ENCODE measurements around the gene TPM2. TPM values are rescaled to one million over a fixed set of nuclear protein-coding genes. Genes with fewer than 3 reads are reported as not detected.

TPM2 gene
- total RNA-seq, 1 experiment from 2014 or later = 207 TPM

- peak; percentile 40 for DNase-seq (ENCODE audit: unreplicated experiment)
- intact Hi-C loops (cut with micrococcal nuclease) = no loop called here
- Mint-ChIP-seq H3K27me3 (ENCODE audit: insufficient read depth, unreplicated experiment) (no peaks in the 10 kb centered on the region), H3K4me1 (ENCODE audit: insufficient read depth, unreplicated experiment) (peaks cover 6% of the 10 kb centered on the region), H3K9me3 (ENCODE audit: unreplicated experiment) (no peaks in the 10 kb centered on the region), H3K27ac (ENCODE audit: low read depth, unreplicated experiment) (peak overlapping the region; percentile 59), H3K4me3 (ENCODE audit: unreplicated experiment) (no peak overlapping the region), H3K36me3 (ENCODE audit: insufficient read depth, unreplicated experiment) (peaks cover 98% of the 10 kb centered on the region)
- no peak for TF ChIP-seq CTCF (IDR thresholded peaks at IDR 0.05; ENCODE audit: unreplicated experiment)
- BruUV-seq (replicated peaks) = no TSS peak
- ChIA-PET POLR2A (interaction anchor here (0.6 to 2.1 kb wide), 8 partner anchors 15 to 23 kb away, joined by 3 to 13 read pairs (median 4); partner anchors contain the start of genes CREB3 and TLN1), CTCF (interaction anchor here (0.6 to 12.5 kb wide), 8 partner anchors 10 to 1501 kb away, joined by 3 to 155 read pairs (median 3); partner anchors contain the start of gene TPM2)
Observed at GRCh38 chr9:35711501-35712428, 22.0 kb upstream of the TPM2 start.

GRCh38 chr9:35710818-35711500 lies 21.2 kb upstream of the TPM2 start:
- intact Hi-C loops (cut with micrococcal nuclease) = no loop called here
- ChIA-PET POLR2A (interaction anchor here (1.1 kb wide), 1 partner anchor 14 kb away, joined by 3 read pairs; no protein-coding TSS in a partner anchor), CTCF (interaction anchor here (0.6 to 12.5 kb wide), 4 partner anchors 9 to 1500 kb away, joined by 3 to 155 read pairs (median 3); partner anchors contain the start of gene TPM2)
- H3K4me1 Mint-ChIP-seq (ENCODE audit: insufficient read depth, unreplicated experiment) = peaks cover 6% of the 10 kb centered on the region
- BruUV-seq (replicated peaks) = TSS peak; percentile 41
- H3K27me3 Mint-ChIP-seq (ENCODE audit: insufficient read depth, unreplicated experiment) = no peaks in the 10 kb centered on the region
- H3K9me3 Mint-ChIP-seq (ENCODE audit: unreplicated experiment) = no peaks in the 10 kb centered on the region
- no peak for DNase-seq (ENCODE audit: unreplicated experiment)
- H3K27ac Mint-ChIP-seq (ENCODE audit: low read depth, unreplicated experiment) = no peak overlapping the region
- no peak for TF ChIP-seq CTCF (IDR thresholded peaks at IDR 0.05; ENCODE audit: unreplicated experiment)
- H3K36me3 Mint-ChIP-seq (ENCODE audit: insufficient read depth, unreplicated experiment) = peaks cover 94% of the 10 kb centered on the region
- H3K4me3 Mint-ChIP-seq (ENCODE audit: unreplicated experiment) = no peak overlapping the region

- POLR2A ChIA-PET = interaction anchor here (0.7 to 1.3 kb wide), 5 partner anchors 9 to 623 kb away, joined by 3 to 4 read pairs (median 3); no protein-coding TSS in a partner anchor
- H3K36me3 Mint-ChIP-seq (ENCODE audit: insufficient read depth, unreplicated experiment) = peaks cover 82% of the 10 kb centered on the region
- CTCF ChIA-PET = interaction anchor here (0.7 to 12.5 kb wide), 5 partner anchors 14 to 202 kb away, joined by 3 to 155 read pairs (median 5); partner anchors contain the start of gene CCDC107
Observed at GRCh38 chr9:35708146-35708545, 18.4 kb upstream of the TPM2 start.

More at GRCh38 chr9:35708146-35708545, 18.4 kb upstream of the TPM2 start:
- Mint-ChIP-seq H3K27ac (ENCODE audit: low read depth, unreplicated experiment) (no peak overlapping the region), H3K27me3 (ENCODE audit: insufficient read depth, unreplicated experiment) (no peaks in the 10 kb centered on the region), H3K9me3 (ENCODE audit: unreplicated experiment) (no peaks in the 10 kb centered on the region), H3K4me1 (ENCODE audit: insufficient read depth, unreplicated experiment) (no peaks in the 10 kb centered on the region), H3K4me3 (ENCODE audit: unreplicated experiment) (no peak overlapping the region)
- DNase-seq (ENCODE audit: unreplicated experiment) = no peak
- BruUV-seq (replicated peaks) = no TSS peak
- intact Hi-C loops (cut with micrococcal nuclease) = no loop called here
- TF ChIP-seq CTCF (IDR thresholded peaks at IDR 0.05; ENCODE audit: unreplicated experiment) = no peak
